ENCODE data around the gene BARHL2.

- TF ChIP-seq CTCF (IDR thresholded peaks at IDR 0.05) (no peak), POLR2A (IDR thresholded peaks at IDR 0.05) (no peak), EP300 (IDR thresholded peaks at IDR 0.05) (no peak)
Measured at GRCh38 chr1:90671741-90672140, 45.4 kb downstream of the BARHL2 start.
